ENCODE data around the gene VPREB1.
"Not testable (repeated sequence)": the region's sequence is repeated elsewhere in the genome, so short reads cannot be mapped to it uniquely, and the experiment has no call there.

Gene VPREB1

GRCh38 chr22:22244316-22245250 is at the start of gene VPREB1:
TSS of gene VPREB1 (plus strand) at chr22:22244786. CDS start at chr22:22244814, 28 bp downstream.
- DNase-seq (ENCODE audit: low read depth), result no peak

- no peak for DNase-seq (ENCODE audit: low read depth)
These were observed 49.7 kb upstream of the VPREB1 start for GRCh38 chr22:22194931-22195264.

GRCh38 chr22:22195265-22196017 is 49.1 kb upstream of the VPREB1 start:
- peak; percentile 57 for DNase-seq (ENCODE audit: low read depth)

GRCh38 chr22:22196018-22196533 is 48.5 kb upstream of the VPREB1 start:
- no peak for DNase-seq (ENCODE audit: low read depth)

GRCh38 chr22:22196833-22197477 is 47.6 kb upstream of the VPREB1 start:
- DNase-seq (ENCODE audit: low read depth), result no peak

GRCh38 chr22:22197993-22198402 is 46.6 kb upstream of the VPREB1 start:
- DNase-seq (ENCODE audit: low read depth), result no peak

GRCh38 chr22:22198751-22199150 is 45.8 kb upstream of the VPREB1 start:
- DNase-seq (ENCODE audit: low read depth), result no peak

- no peak for DNase-seq (ENCODE audit: low read depth)
These were observed 45.0 kb upstream of the VPREB1 start for GRCh38 chr22:22199634-22200033.

- no peak for DNase-seq (ENCODE audit: low read depth)
These were observed 43.9 kb upstream of the VPREB1 start for GRCh38 chr22:22200569-22201184.

- no peak for DNase-seq (ENCODE audit: low read depth)
These were observed 43.2 kb upstream of the VPREB1 start for GRCh38 chr22:22201185-22201929.

- DNase-seq (ENCODE audit: low read depth), result no peak
These were observed 42.6 kb upstream of the VPREB1 start for GRCh38 chr22:22201930-22202343.

GRCh38 chr22:22203048-22203971 is 41.3 kb upstream of the VPREB1 start:
- no peak for DNase-seq (ENCODE audit: low read depth)

- peak; percentile 57 for DNase-seq (ENCODE audit: low read depth)
These were observed 36.6 kb upstream of the VPREB1 start for GRCh38 chr22:22207845-22208564.

- no peak for DNase-seq (ENCODE audit: low read depth)
These were observed 35.9 kb upstream of the VPREB1 start for GRCh38 chr22:22208652-22209051.

GRCh38 chr22:22209080-22209640 is 35.4 kb upstream of the VPREB1 start:
- DNase-seq (ENCODE audit: low read depth), result not testable (repeated sequence)

- DNase-seq (ENCODE audit: low read depth), result peak; percentile 44
These were observed 34.2 kb upstream of the VPREB1 start for GRCh38 chr22:22210375-22210774.

GRCh38 chr22:22210889-22211833 is 33.4 kb upstream of the VPREB1 start:
- no peak for DNase-seq (ENCODE audit: low read depth)

- DNase-seq (ENCODE audit: low read depth), result peak; percentile 45
These were observed 31.4 kb upstream of the VPREB1 start for GRCh38 chr22:22213231-22213630.
